Liver (tissue), 9 donors: Measurements from ENCODE around the gene ZDHHC19. TPM values are rescaled to one million over a fixed set of nuclear protein-coding genes. Genes with fewer than 3 reads are reported as not detected.

Experiments used
- DNase-seq: peaks from one replicate; pipeline ENCODE4 v3.0.0-alpha.2; 2017; ENCODE audit warnings: low spot score
- H3K27ac ChIP-seq, 2 donors: one replicate each; pipeline ENCODE4 v1.7.0; 2013; ENCODE audit warnings: inconsistent platforms in 2 of 2, low read length in 2 of 2, control low read depth in 1 of 2, low read depth in 1 of 2, mild to moderate bottlenecking in 1 of 2
- H3K27me3 ChIP-seq, 4 donors: one replicate each; pipeline versions ENCODE4 v1.6.1 to v1.7.0; 2013; ENCODE audit warnings: low read length in 3 of 4, inconsistent platforms in 1 of 4, mild to moderate bottlenecking in 1 of 4, moderate library complexity in 1 of 4; ENCODE audit not compliant: control insufficient read depth in 4 of 4, insufficient read depth in 4 of 4
- H3K36me3 ChIP-seq, 4 donors: one replicate each; pipeline versions ENCODE4 v1.6.1 to v1.7.0; 2013; ENCODE audit warnings: low read length in 3 of 4, mild to moderate bottlenecking in 3 of 4, low read depth in 1 of 4, moderate library complexity in 1 of 4; ENCODE audit not compliant: control insufficient read depth in 4 of 4, insufficient read depth in 3 of 4
- H3K4me1 ChIP-seq, 4 donors: one replicate each; pipeline versions ENCODE4 v1.6.1 to v1.7.0; 2013; ENCODE audit warnings: low read length in 3 of 4, mild to moderate bottlenecking in 3 of 4, moderate library complexity in 1 of 4; ENCODE audit not compliant: control insufficient read depth in 4 of 4, insufficient read depth in 4 of 4
- H3K4me3 ChIP-seq, 3 donors: one replicate each; pipeline versions ENCODE4 v1.6.1 to v1.7.0; 2013; ENCODE audit warnings: low read length in 3 of 3, control low read depth in 1 of 3, low read depth in 1 of 3, mild to moderate bottlenecking in 1 of 3
- H3K9ac ChIP-seq, 2 donors: one replicate each; pipeline ENCODE4 v1.7.0; 2013; ENCODE audit warnings: low read length in 2 of 2, mild to moderate bottlenecking in 2 of 2, moderate library complexity in 2 of 2, control low read depth in 1 of 2, low read depth in 1 of 2
- H3K9me3 ChIP-seq, 4 donors: one replicate each; pipeline versions ENCODE4 v1.6.1 to v1.7.0; 2013; ENCODE audit warnings: low read length in 3 of 4; ENCODE audit not compliant: control insufficient read depth in 4 of 4
- EGR1 ChIP-seq, 2 donors: IDR thresholded peaks; 2 replicates each; pipeline ENCODE4 v1.6.1; 2016 to 2018; ENCODE audit warnings: antibody characterized with exemption in 2 of 2, low read depth in 2 of 2
- FOXA1 ChIP-seq: IDR thresholded peaks from 2 replicates; pipeline ENCODE4 v1.6.1; 2016; ENCODE audit warnings: antibody characterized with exemption
- GABPA ChIP-seq, 2 donors: IDR thresholded peaks in 1 of 2; conservative IDR thresholded peaks in 1 of 2; 2 replicates each; pipeline ENCODE4 v1.6.1; 2016; ENCODE audit warnings: antibody characterized with exemption in 2 of 2, mild to moderate bottlenecking in 1 of 2, moderate library complexity in 1 of 2
- HNF4A ChIP-seq, 2 donors: conservative IDR thresholded peaks; 2 replicates each; pipeline ENCODE4 v1.6.1; 2016; ENCODE audit warnings: antibody characterized with exemption in 2 of 2, mild to moderate bottlenecking in 2 of 2
- HNF4G ChIP-seq: IDR thresholded peaks from 2 replicates; pipeline ENCODE4 v1.6.1; 2016; ENCODE audit warnings: antibody characterized with exemption
- JUND ChIP-seq, 2 donors: IDR thresholded peaks; 2 replicates each; pipeline ENCODE4 v1.6.1; 2016; ENCODE audit warnings: antibody characterized with exemption in 2 of 2
- RXRA ChIP-seq, 2 donors: IDR thresholded peaks; 2 replicates each; pipeline ENCODE4 v1.6.1; 2017 to 2018; ENCODE audit warnings: antibody characterized with exemption in 2 of 2, mild to moderate bottlenecking in 1 of 2
- SP1 ChIP-seq: IDR thresholded peaks from 2 replicates; pipeline ENCODE4 v1.6.1; 2018; ENCODE audit warnings: antibody characterized with exemption, mild to moderate bottlenecking
- TAF1 ChIP-seq: conservative IDR thresholded peaks from 2 replicates; pipeline ENCODE4 v1.6.1; 2016; ENCODE audit warnings: antibody characterized with exemption, mild to moderate bottlenecking
- ZBTB33 ChIP-seq: IDR thresholded peaks from 2 replicates; pipeline ENCODE4 v1.6.1; 2016; ENCODE audit warnings: antibody characterized with exemption
- WGBS: extraction: QIAGEN DNeasy Blood & Tissue Kit; methylation state at CpG from one replicate; pipeline ENCODE4 v1.1.7; 2013; 5-methylcytosine and 5-hydroxymethylcytosine counted together
- polyA plus RNA-seq, 2 donors: library from polyadenylated mRNA; stranded (reverse) in 1 of 2; unstranded in 1 of 2; fragments of 200-250 nt in 1 of 2; fragments of >200 nt in 1 of 2; fragmentation: Nextera tagmentation in 1 of 2; extraction: Ambion mirVana in 1 of 2; gene quantifications; one replicate each; pipeline versions ENCODE4 v1.2.1 to v1.2.3, GENCODE V29; 2013 to 2015
- total RNA-seq, 2 donors: library from RNA; depleted of rRNA; stranded (reverse); fragments of >200 nt; gene quantifications; one replicate each; pipeline ENCODE4 v1.2.3, GENCODE V29; 2014
- TF ChIP-seq, protein P1 (sequence below): IDR thresholded peaks from 2 replicates; pipeline ENCODE4 v1.6.1; 2016; ENCODE audit warnings: antibody characterized with exemption, mild to moderate bottlenecking
- donor health status: healthy.
- donor health status: healthy.
- donor health status: healthy.
- donor health status: healthy.
- donor health status: healthy.

Gene ZDHHC19
- total and polyA plus RNA-seq, 4 donors: 0.42 to 1.5 (median 0.81) TPM

DNA sequence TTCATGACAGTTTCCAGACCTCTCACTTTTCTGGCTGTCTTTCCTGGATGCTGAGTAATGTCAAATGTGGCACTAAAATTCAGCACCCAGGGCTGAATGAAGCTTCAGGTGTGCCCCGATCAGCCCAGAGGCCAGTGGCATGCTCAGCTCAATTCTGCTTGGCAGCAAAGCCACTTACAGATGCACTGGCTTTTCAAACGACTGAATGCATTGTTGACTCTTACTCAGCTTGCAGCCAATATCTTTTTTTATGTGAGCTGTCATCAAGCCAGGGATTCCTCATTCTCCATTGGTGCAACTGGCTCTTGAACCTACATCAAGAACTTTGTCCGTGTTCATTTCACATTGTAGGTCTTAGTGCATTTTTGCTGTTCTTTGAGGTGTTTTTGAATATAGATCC is 60.7 kb downstream of the ZDHHC19 start:
- Histone ChIP-seq H3K27ac (no peak overlapping the region), H3K9ac (no peak overlapping the region), H3K36me3 (no peaks in the 10 kb centered on the region), H3K4me1 (peaks cover 0 to 21% (median 12%) of the 10 kb centered on the region in 4 donors), H3K9me3 (no peaks in the 10 kb centered on the region), H3K4me3 (no peak overlapping the region), H3K27me3 (no peaks in the 10 kb centered on the region)
- no peak for DNase-seq
- TF ChIP-seq SP1 (no peak), GABPA (IDR thresholded peaks at IDR 0.05 in 1 of 2, conservative IDR thresholded peaks at IDR 0.05 in 1 of 2) (no peak), EGR1 (IDR thresholded peaks at IDR 0.05; ENCODE audit: low read depth in 2 of 2) (no peak), JUND (IDR thresholded peaks at IDR 0.05) (no peak), FOXA1 (no peak), RXRA (IDR thresholded peaks at IDR 0.05) (no peak)
- TF ChIP-seq, protein P1, sequence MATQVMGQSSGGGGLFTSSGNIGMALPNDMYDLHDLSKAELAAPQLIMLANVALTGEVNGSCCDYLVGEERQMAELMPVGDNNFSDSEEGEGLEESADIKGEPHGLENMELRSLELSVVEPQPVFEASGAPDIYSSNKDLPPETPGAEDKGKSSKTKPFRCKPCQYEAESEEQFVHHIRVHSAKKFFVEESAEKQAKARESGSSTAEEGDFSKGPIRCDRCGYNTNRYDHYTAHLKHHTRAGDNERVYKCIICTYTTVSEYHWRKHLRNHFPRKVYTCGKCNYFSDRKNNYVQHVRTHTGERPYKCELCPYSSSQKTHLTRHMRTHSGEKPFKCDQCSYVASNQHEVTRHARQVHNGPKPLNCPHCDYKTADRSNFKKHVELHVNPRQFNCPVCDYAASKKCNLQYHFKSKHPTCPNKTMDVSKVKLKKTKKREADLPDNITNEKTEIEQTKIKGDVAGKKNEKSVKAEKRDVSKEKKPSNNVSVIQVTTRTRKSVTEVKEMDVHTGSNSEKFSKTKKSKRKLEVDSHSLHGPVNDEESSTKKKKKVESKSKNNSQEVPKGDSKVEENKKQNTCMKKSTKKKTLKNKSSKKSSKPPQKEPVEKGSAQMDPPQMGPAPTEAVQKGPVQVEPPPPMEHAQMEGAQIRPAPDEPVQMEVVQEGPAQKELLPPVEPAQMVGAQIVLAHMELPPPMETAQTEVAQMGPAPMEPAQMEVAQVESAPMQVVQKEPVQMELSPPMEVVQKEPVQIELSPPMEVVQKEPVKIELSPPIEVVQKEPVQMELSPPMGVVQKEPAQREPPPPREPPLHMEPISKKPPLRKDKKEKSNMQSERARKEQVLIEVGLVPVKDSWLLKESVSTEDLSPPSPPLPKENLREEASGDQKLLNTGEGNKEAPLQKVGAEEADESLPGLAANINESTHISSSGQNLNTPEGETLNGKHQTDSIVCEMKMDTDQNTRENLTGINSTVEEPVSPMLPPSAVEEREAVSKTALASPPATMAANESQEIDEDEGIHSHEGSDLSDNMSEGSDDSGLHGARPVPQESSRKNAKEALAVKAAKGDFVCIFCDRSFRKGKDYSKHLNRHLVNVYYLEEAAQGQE: no peak
- WGBS: 42% methylated on average over 3 of the region's 3 CpGs

DNA sequence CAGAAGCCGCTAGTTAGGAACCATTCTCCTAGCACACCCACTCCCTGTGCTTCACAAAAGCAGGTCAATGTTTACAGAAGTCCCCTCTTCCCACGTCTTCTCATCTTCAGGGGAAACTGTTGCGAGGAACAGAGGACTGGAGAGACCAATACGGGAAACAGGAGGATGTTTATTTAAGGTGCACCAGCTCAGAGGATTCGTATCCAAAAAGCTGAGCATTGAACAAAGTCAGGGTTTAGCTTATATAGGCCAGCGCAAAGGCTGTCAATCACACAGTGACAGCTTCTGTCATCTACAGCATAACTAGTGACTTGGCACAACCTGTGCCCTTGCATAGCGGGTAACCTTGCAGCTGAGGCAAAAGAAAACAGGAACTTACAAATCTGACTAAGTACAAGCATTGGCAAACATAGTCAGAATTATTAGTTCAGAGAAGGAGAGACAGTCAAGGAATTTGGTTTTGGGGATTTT is 61.3 kb downstream of the ZDHHC19 start:
- 91% methylated on average over 7 of the region's 7 CpGs for WGBS
- H3K4me3 ChIP-seq: no peak overlapping the region
- TF ChIP-seq SP1 (no peak), HNF4G (no peak), EGR1 (IDR thresholded peaks at IDR 0.05; ENCODE audit: low read depth in 2 of 2) (no peak), TAF1 (no peak), RXRA (IDR thresholded peaks at IDR 0.05) (no peak), JUND (IDR thresholded peaks at IDR 0.05) (no peak), ZBTB33 (no peak), HNF4A (conservative IDR thresholded peaks at IDR 0.05) (no peak)
- TF ChIP-seq, protein P1: no peak

More for the DNA sequence above, 61.3 kb downstream of the ZDHHC19 start:
- H3K27ac ChIP-seq: no peak overlapping the region
- DNase-seq: no peak
- peaks cover 0 to 21% (median 12%) of the 10 kb centered on the region in 4 donors for H3K4me1 ChIP-seq
- H3K36me3 ChIP-seq: no peaks in the 10 kb centered on the region
- H3K9ac ChIP-seq: no peak overlapping the region
- H3K27me3 ChIP-seq: no peaks in the 10 kb centered on the region
- no peaks in the 10 kb centered on the region for H3K9me3 ChIP-seq
